ENCODE measurements around the gene TBC1D2B. TPM values are rescaled to one million over a fixed set of nuclear protein-coding genes. Genes with fewer than 3 reads are reported as not detected.

TBC1D2B gene
- total and polyA plus RNA-seq, 8 donors, result 13.4 to 35.8 (median 22.6) TPM

DNA sequence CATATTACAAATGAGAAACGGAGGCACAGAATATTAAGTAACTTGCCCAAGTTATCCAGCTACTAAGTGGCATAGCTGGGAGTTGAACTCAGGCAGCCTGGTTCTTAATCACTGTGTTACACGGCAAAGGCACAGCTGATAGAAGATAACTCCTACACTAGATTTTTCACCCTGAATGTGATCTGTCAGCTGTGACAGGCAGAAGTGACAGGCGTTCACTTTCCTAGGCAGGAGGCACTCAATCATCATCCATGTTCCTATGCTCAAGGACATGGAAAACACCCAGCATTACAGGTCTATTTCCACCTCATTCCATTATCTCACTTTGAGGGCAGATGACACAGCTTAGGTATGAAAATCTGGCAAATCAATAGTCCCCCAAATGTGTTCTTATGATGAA is 35.6 kb downstream of the TBC1D2B start:
- Histone ChIP-seq H3K4me1 (peaks cover 6 to 10% (median 8%) of the 10 kb centered on the region in 3 donors), H3K36me3 (peaks cover 0 to 18% (median 4%) of the 10 kb centered on the region in 3 donors), H3K4me3 (no peak overlapping the region), H3K9me3 (no peaks in the 10 kb centered on the region), H3K27me3 (no peaks in the 10 kb centered on the region), H3K27ac (no peak overlapping the region)
- intact Hi-C loops (cut with DNase I), result no loop called here
- TF ChIP-seq, protein P1, sequence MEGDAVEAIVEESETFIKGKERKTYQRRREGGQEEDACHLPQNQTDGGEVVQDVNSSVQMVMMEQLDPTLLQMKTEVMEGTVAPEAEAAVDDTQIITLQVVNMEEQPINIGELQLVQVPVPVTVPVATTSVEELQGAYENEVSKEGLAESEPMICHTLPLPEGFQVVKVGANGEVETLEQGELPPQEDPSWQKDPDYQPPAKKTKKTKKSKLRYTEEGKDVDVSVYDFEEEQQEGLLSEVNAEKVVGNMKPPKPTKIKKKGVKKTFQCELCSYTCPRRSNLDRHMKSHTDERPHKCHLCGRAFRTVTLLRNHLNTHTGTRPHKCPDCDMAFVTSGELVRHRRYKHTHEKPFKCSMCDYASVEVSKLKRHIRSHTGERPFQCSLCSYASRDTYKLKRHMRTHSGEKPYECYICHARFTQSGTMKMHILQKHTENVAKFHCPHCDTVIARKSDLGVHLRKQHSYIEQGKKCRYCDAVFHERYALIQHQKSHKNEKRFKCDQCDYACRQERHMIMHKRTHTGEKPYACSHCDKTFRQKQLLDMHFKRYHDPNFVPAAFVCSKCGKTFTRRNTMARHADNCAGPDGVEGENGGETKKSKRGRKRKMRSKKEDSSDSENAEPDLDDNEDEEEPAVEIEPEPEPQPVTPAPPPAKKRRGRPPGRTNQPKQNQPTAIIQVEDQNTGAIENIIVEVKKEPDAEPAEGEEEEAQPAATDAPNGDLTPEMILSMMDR (IDR thresholded peaks at IDR 0.05), result no peak
- WGBS, 2 donors, result 47 to 52% methylated on average over 3 of the region's 3 CpGs
- FAIRE-seq, result no peak
- ATAC-seq, result no peak
- DNase-seq, result no peak

DNA sequence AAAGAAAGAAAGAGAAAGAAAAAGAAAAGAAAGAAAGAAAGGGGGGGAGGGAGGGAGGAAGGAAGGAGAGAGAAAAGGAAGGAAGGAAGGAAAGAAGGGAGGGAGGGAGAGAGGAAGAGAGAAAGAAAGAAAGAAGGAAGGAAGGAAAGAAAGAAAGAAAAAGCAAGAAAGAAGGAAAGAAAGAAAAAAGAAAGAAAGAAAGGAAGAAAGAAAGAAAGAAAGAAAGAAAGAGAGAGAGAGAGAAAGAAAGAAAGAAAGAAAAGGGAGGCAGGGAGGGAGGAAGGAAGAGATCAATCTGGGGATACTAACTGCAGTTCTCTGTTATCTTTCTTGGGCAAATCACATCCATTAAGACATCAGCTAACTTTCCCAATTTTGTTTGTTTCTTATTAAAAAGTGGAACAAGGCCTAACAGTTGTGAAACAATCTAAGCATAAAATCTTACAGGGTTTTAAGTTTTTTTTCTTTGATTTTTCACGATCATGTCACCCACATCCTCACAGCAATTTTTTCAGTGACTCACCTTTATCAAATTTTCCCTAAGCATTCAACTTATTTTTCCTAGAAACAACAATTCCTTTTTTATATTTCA is 36.8 kb downstream of the TBC1D2B start:
- Histone ChIP-seq H3K27ac (no peak overlapping the region), H3K9me3 (no peaks in the 10 kb centered on the region), H3K27me3 (no peaks in the 10 kb centered on the region), H3K4me1 (peaks cover 0 to 13% (median 1%) of the 10 kb centered on the region in 3 donors), H3K36me3 (peaks cover 0 to 18% (median 4%) of the 10 kb centered on the region in 3 donors), H3K4me3 (no peak overlapping the region)
- 82 to 91% methylated on average over 1 of the region's 1 CpG for WGBS, 2 donors
- DNase-seq (no peak), FAIRE-seq (no peak), ATAC-seq (no peak)
- intact Hi-C loops (cut with DNase I), result no loop called here
- TF ChIP-seq, protein P1 (IDR thresholded peaks at IDR 0.05), result no peak

DNA sequence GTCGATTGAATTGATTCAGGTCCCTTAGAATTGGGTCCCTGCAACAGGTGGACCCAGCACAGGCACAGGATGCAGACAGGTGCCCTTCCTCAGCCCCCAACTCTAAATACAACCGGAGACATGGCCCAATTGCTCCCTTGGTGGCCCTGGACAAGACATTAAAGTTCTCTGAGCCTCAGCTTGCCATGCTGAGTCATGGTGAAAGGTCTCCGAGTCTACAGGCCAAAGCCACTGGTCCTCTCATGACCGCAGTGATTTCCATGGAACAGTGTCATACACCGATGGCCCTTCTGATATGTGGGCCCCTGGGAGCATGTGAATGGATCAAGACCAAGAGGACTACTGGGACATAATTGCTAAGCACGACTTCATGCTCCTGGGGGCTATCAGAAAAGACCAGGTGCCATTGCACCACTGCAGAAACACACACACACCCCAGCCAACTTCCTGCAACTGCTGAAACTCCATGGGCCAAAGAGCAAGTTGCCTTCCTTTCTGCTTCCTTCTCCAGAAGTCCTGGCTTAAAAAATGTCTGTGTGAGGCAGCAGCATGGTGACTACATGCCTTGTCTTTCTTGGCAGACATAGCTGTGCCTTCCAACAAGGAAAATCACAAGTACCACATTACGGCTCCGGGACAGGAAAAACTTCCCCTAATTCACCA is 38.8 kb downstream of the TBC1D2B start:
- Histone ChIP-seq H3K4me3 (no peak overlapping the region), H3K36me3 (peaks cover 0 to 10% (median 2%) of the 10 kb centered on the region in 3 donors), H3K4me1 (peaks cover 4 to 29% (median 13%) of the 10 kb centered on the region in 3 donors), H3K27me3 (no peaks in the 10 kb centered on the region), H3K27ac (no peak overlapping the region), H3K9me3 (no peaks in the 10 kb centered on the region)
- no peak for FAIRE-seq
- DNase-seq, result no peak
- intact Hi-C loops (cut with DNase I), result no loop called here
- no peak for ATAC-seq
- 91 to 93% methylated on average over 8 of the region's 8 CpGs for WGBS, 2 donors
- TF ChIP-seq, protein P1 (IDR thresholded peaks at IDR 0.05), result no peak

DNA sequence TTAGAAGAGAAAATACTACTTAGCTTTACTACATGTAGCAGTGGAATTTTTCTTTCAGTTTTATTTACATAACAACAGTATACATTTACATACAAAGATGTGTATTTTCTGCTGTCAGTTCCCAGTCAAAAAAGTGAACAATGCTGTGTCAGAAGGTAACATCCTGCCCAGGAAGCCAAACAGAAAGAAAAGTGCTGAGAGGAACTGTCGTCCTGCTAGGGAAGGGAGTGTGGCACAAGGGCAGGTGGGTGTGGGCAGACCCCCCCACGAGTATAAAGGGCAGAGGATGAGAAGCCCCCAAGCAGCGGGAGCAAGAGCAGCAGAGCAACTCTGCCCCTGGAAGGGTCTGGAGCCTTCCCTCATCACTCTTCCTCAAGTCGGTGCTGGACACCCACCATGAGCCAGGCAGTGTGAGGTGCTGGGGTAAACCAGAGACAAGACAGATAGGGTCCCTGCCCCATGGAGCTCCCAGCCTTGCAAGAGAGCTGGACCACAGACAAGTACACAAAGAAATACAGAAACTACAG is 39.7 kb downstream of the TBC1D2B start:
- intact Hi-C loops (cut with DNase I), result no loop called here
- Histone ChIP-seq H3K36me3 (peaks cover 0 to 2% (median 0%) of the 10 kb centered on the region in 3 donors), H3K9me3 (no peaks in the 10 kb centered on the region), H3K27ac (no peak overlapping the region), H3K4me1 (peaks cover 4 to 29% (median 13%) of the 10 kb centered on the region in 3 donors), H3K4me3 (no peak overlapping the region), H3K27me3 (no peaks in the 10 kb centered on the region)
- WGBS, 2 donors, result 80 to 83% methylated on average over 4 of the region's 4 CpGs
- DNase-seq, result no peak
- ATAC-seq, result no peak
- no peak for FAIRE-seq
- TF ChIP-seq, protein P1 (IDR thresholded peaks at IDR 0.05), result no peak

DNA sequence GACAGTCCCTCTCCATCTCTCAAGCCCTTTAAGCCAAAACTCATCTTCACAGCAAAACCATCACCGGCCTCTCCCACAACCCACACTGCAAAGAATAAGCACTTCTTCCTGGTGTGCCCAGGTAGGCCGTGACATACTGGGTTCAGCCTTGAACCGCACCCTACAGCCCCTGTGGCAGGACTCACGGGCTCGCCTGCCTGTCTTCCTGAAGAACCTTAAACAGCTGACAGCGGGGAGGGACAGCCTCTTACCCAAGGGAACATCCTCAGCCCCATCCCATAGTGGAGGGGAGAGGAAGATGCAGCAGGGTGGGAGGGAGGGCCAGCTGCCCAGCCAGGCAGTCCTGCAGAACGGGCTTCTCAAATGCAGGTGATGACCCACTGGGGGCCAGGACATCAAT is 40.2 kb downstream of the TBC1D2B start:
- FAIRE-seq (no peak), ATAC-seq (no peak), DNase-seq (no peak)
- no peak overlapping the region for H3K27ac ChIP-seq
- TF ChIP-seq, protein P1 (IDR thresholded peaks at IDR 0.05), result no peak
- intact Hi-C loops (cut with DNase I), result no loop called here
- H3K9me3 ChIP-seq, result no peaks in the 10 kb centered on the region
- H3K27me3 ChIP-seq, result no peaks in the 10 kb centered on the region
- no peaks in the 10 kb centered on the region for H3K36me3 ChIP-seq
- H3K4me1 ChIP-seq, result peaks cover 4 to 29% (median 13%) of the 10 kb centered on the region in 3 donors
- no peak overlapping the region for H3K4me3 ChIP-seq
- 78 to 83% methylated on average over 7 of the region's 7 CpGs for WGBS, 2 donors
